Stimulated activated CD8-positive, alpha-beta memory T cell treated with anti-CD3 and anti-CD28 coated beads, Interleukin-15, amount 100 ng/mL, for 24 hours (primary cell): ENCODE results near the gene KCNK7.

Experiments
- DNase-seq: peaks from one replicate; pipeline ENCODE4 v3.0.0-alpha.2; 2020; ENCODE audit warnings: low read depth

The KCNK7 gene

GRCh38 chr11:65611028-65611757, 15.6 kb upstream of the KCNK7 start:
- DNase-seq = no peak

DNA sequence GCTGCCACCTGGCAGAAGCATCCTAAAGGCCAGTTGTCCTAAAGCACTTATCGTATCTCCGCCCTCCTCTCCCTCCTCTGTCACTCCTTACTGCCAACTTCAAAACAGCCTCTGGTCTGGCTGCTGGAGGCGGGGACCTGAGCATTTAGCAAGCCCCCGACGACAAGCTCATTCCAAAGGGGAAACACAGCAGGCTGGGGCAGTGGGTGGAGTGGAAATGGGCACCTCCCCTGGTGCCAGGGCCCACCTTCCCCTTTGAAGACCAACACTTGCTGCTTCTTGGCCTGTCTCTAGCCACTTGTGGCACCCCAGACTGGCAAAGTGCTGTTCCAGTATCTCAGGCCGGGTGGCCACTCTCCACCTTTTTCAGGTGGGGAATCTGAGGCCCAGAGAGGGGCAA, 14.8 kb upstream of the KCNK7 start:
- DNase-seq = no peak

GRCh38 chr11:65609665-65610064, 14.1 kb upstream of the KCNK7 start:
- DNase-seq = no peak

- no peak for DNase-seq
Observed at GRCh38 chr11:65609229-65609628, 13.6 kb upstream of the KCNK7 start.

GRCh38 chr11:65607614-65608426, 12.2 kb upstream of the KCNK7 start:
- DNase-seq = no peak

- no peak for DNase-seq
Observed at GRCh38 chr11:65606876-65607613, 11.4 kb upstream of the KCNK7 start.

GRCh38 chr11:65604258-65604657, 8.7 kb upstream of the KCNK7 start:
- no peak for DNase-seq

- DNase-seq = no peak
Observed at GRCh38 chr11:65599955-65600246, 4.3 kb upstream of the KCNK7 start.

- DNase-seq = no peak
Observed at GRCh38 chr11:65599216-65599954, 3.8 kb upstream of the KCNK7 start.

GRCh38 chr11:65598258-65598699, 2.7 kb upstream of the KCNK7 start:
- no peak for DNase-seq

DNA sequence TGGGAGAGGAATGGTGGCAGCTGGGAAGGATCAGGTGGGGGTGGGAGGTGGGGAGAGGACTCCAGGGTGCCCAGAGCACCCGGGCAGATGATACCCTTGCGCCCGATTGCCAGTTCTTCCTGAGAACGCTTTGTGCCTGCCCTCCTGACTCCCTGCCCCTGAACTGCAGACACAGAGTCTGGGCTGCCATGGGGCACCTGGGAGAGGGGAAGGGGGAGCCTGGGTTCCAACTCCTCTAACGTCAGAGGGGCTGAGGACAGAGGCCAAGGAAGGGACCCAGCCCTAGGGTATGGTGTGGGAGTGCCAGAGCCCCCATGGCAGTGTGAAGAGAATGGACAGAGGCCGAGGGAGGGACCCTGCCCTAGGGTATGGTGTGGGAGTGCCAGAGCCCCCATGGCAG, 920 bp upstream of the KCNK7 start:
- no peak for DNase-seq

- no peak for DNase-seq
Observed at GRCh38 chr11:65595131-65595530, 469 bp downstream of the KCNK7 start.

DNA sequence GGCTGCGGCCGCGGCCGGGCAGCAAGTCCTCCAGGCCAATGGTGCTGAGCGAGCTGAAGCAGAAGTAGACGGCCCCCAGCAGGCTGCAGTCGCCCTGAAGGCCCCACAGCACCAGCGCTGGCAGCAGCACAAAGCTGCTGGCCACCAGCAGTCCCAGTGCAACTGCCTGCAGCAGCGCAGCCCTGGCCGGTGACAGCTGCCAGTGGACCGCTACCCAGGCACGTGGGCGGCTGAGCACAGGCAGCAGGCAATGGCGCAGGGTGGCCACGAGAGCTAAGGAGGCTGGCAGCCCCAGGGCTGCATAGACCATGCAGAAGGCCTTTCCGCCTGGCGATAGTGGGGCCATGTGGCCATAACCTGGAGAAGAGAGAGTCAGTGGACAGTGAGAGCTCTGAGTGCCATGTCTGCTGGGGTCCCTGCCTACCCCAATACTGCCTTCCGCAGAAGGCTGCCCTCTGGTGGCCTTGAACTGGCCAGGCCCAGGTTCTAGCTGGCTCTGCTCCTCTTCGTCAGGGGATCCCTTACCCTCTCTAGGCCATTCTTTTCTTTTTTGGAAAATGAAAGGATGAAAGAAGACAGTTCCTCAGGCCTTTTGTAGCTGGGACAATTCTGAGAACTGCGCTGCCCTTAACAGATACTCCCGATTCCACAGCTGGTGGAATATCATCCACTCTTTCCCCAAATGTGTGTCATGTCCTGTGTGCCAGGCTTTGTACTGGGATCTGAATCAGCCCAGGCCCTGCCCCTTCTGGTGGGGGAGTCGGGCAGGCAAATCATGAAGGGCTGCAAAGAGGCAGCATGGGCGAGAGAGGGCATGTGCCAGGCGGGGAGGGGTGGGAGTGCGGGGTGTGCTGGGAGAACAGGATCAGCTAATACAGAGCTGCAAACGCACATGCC, 1.8 kb downstream of the KCNK7 start:
- no peak for DNase-seq

DNA sequence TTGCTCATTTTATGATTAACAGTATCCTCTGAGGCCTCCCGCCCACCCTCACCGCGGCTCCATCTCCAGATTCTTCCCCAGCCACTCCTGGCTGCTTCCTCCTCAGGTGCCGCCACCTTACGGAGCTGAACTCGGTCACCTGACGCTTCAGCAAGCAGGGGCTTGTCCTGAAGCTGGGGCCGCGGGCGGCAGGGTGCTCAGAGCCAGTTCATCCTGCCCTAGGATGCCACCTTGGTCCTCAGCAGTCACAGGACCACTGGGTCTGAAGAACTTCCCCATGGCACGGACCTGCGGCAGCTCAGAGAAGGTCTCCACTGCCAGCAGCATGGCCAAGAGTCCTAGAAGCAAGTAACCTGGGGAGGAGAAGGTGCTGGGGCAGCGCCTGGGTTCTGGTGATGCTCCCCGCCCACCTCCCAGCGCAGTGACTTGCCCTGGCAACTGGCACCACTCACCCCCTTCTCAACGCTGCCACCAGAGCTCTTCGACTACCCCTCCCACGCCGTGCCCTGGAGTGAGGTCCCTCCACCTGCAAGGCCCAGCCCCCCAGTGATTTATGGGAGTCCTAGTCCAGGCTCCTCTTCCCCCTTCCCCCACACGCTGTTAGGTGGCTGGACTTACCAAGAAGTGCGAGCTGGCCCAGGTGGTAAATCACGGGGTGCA, 2.6 kb downstream of the KCNK7 start:
- DNase-seq = no peak

DNA sequence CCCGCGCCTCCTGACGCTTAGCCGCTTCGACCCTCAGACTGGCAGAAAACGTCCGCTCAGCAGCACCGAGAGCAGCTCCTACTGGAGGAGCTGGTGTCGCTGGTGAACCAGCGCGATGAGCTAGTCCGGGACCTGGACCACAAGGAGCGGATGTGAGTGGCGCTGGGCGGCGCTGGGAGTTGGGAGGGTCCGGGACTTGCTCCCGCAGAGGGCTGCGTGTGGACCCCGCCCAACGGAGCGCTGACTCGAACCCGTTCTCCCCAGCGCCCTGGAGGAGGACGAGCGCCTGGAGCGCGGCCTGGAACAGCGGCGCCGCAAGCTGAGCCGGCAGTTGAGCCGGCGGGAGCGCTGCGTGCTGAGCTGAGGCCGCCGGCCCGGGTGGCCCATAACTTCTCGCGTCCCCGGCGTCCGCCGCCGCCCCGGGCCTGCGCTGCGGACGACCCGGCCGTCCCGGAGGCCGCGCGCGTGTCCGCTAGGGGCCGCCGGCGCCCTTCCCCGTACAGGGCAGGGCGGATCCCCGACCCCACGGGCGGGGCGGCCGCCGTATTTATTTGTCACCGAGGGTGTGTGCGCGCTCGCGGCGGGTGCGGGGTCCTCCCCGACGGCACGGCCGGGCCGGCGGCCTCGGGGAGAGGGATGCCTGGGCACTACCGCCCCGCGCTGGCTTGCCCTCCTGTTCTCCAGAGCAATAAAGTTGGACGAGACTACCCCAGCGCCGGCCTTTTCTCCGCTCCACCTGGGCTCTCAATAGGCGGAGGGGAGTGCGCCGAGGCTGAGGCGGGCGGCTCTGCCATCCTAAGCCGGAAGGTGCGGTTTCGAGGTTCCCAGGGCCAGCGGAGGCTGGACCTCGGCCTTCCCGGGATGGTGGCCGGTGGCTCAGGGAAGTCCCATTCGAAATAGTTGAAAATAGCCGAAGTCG, 3.4 kb downstream of the KCNK7 start:
- no peak for DNase-seq

- DNase-seq = no peak
Observed at GRCh38 chr11:65590240-65590738, 5.3 kb downstream of the KCNK7 start.

DNA sequence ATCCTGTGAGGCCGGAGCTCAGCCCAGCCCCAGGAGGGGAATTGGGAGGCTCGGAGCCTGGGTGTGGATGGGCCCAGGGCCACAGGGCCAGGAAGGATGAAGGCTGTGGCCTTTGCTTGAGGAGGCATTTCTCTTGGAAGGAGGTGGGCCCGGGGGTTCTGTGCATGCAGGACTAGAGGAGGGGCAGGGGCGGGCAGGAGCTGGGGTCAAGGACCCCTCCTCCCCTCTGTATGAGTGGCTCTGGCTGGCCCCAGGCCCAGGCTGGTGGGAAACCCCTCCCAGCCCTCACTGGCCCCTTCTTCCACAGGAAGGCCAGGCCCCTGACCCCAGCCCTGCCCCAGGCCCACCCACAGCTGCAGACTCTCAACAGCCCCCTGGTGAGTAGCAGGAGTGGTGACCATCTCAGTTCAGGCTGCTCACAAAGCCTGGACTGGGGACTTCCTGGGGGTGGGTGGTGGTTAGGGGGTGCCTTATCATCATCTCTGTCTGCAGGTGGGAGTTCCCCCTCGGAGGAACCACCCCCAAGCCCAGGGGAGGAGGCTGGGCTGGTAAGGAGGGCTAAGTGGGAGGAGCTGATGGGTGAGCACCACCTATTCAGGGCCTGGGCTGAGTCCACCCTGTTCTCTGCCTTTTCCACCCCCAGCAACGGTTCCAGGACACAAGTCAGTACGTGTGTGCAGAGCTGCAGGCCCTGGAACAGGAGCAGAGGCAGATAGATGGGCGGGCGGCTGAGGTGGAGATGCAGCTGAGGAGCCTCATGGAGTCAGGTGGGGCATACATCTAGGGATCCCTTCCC, 6.0 kb downstream of the KCNK7 start:
- DNase-seq = no peak

GRCh38 chr11:65588199-65589054, 7.2 kb downstream of the KCNK7 start:
- no peak for DNase-seq
